ENCODE results near the gene ST3GAL4. TPM values are rescaled to one million over a fixed set of nuclear protein-coding genes. Genes with fewer than 3 reads are reported as not detected.
A peak's percentile ranks its signal among the peaks of the same experiment; 100 is the strongest.

The ST3GAL4 gene
- total and polyA plus RNA-seq, 9 of the 15 experiments (the other 6 are each of a cell fraction or from before 2014, with no cell fraction given) = 0.27 to 22.9 (median 10.5) TPM

DNA sequence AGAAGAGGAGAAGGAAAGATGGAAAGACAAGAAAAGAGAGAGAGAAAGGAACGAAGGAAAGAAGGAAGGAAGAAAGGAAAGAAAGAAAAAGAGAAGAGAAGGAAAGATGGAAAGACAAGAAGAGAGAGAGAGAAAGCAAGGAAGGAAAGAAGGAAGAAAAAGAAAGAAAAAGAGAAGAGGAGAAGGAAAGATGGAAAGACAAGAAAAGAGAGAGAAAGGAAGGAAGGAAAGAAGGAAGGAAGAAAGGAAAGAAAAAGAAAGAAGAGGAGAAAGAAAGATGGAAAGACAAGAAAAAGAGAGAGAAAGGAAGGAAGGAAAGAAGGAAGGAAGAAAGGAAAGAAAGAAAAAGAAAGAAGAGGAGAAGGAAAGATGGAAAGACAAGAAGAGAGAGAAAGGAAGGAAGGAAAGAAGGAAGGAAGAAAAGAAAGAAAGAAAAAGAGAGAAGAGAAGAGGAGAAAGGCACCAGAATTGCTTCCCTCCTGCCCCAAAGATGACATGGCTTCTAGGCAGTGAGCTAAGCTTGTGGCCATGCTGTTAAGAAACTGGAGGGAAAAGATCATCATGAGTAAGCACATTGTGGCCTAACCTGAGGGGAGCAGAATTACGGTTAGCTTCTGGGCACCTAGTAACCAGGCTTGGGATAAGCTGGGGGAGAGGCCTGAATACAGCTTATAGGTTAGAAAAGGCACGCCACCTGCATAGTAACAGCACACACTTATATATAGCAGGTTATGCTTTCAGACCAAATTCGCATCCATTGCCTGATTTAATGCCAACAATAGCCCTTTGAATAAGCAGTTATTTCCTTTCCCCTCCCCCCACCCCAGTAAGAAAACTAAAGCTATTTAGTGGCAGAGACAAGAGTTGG is 2.3 kb upstream of the ST3GAL4 start (continued):
- TF ChIP-seq, protein P1, sequence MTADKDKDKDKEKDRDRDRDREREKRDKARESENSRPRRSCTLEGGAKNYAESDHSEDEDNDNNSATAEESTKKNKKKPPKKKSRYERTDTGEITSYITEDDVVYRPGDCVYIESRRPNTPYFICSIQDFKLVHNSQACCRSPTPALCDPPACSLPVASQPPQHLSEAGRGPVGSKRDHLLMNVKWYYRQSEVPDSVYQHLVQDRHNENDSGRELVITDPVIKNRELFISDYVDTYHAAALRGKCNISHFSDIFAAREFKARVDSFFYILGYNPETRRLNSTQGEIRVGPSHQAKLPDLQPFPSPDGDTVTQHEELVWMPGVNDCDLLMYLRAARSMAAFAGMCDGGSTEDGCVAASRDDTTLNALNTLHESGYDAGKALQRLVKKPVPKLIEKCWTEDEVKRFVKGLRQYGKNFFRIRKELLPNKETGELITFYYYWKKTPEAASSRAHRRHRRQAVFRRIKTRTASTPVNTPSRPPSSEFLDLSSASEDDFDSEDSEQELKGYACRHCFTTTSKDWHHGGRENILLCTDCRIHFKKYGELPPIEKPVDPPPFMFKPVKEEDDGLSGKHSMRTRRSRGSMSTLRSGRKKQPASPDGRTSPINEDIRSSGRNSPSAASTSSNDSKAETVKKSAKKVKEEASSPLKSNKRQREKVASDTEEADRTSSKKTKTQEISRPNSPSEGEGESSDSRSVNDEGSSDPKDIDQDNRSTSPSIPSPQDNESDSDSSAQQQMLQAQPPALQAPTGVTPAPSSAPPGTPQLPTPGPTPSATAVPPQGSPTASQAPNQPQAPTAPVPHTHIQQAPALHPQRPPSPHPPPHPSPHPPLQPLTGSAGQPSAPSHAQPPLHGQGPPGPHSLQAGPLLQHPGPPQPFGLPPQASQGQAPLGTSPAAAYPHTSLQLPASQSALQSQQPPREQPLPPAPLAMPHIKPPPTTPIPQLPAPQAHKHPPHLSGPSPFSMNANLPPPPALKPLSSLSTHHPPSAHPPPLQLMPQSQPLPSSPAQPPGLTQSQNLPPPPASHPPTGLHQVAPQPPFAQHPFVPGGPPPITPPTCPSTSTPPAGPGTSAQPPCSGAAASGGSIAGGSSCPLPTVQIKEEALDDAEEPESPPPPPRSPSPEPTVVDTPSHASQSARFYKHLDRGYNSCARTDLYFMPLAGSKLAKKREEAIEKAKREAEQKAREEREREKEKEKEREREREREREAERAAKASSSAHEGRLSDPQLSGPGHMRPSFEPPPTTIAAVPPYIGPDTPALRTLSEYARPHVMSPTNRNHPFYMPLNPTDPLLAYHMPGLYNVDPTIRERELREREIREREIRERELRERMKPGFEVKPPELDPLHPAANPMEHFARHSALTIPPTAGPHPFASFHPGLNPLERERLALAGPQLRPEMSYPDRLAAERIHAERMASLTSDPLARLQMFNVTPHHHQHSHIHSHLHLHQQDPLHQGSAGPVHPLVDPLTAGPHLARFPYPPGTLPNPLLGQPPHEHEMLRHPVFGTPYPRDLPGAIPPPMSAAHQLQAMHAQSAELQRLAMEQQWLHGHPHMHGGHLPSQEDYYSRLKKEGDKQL (CRISPR knock-in tag; IDR thresholded peaks at IDR 0.05; ENCODE audit: borderline replicate concordance) = no peak
- TF ChIP-seq MCM5 (IDR thresholded peaks at IDR 0.05; ENCODE audit: low read depth) (no peak), NFIC (IDR thresholded peaks at IDR 0.05) (peak; percentile 5; the same call in 1 of the 2 replicates), NFIX (CRISPR knock-in tag; IDR thresholded peaks at IDR 0.05; ENCODE audit: low read depth) (no peak), HDGF (IDR thresholded peaks at IDR 0.05) (peak; percentile 80), CSDE1 (IDR thresholded peaks at IDR 0.05) (peak in 1 of 2 experiments; percentile 90; a peak in 2 of 4 replicates), FOS (IDR thresholded peaks at IDR 0.05; ENCODE audit: extremely low read depth, insufficient read length) (no peak), ZNF431 (CRISPR knock-in tag; IDR thresholded peaks at IDR 0.05) (no peak), RBM39 (optimal IDR thresholded peaks at IDR 0.05; ENCODE audit: low read depth, low read length) (peak; percentile 97), TAF1 (IDR thresholded peaks at IDR 0.05; ENCODE audit: control insufficient read depth, extremely low read depth, insufficient read depth, low read length, severe bottlenecking) (peak; percentile 47), SNIP1 (IDR thresholded peaks at IDR 0.05; ENCODE audit: low read depth) (peak; percentile 16; the same call in 1 of the 2 replicates), NFE2L1 (tag; IDR thresholded peaks at IDR 0.05; ENCODE audit: borderline replicate concordance, low read depth) (peak; percentile 67), BHLHE40 (IDR thresholded peaks at IDR 0.05; ENCODE audit: low read length) (no peak), SMAD1 (IDR thresholded peaks at IDR 0.05; ENCODE audit: low read depth, low read length, partially characterized antibody) (no peak), ZNF24 (IDR thresholded peaks at IDR 0.05) (peak; percentile 19; the same call in 1 of the 2 replicates), TOE1 (IDR thresholded peaks at IDR 0.05; ENCODE audit: borderline replicate concordance) (0 out of 2 replicates have a peak, but pooled peaks have one; percentile 65), TOE1 (CRISPR knock-in tag; IDR thresholded peaks at IDR 0.05; ENCODE audit: borderline replicate concordance, low read depth) (no peak), BACH1 (tag; IDR thresholded peaks at IDR 0.05) (peak; percentile 89), ARHGAP35 (IDR thresholded peaks at IDR 0.05; ENCODE audit: partially characterized antibody) (peak; percentile 73), ZC3H8 (IDR thresholded peaks at IDR 0.05) (peak; percentile 88), U2AF1 (optimal IDR thresholded peaks at IDR 0.05; ENCODE audit: low read depth, low read length) (no peak)
- TF ChIP-seq, protein P2, sequence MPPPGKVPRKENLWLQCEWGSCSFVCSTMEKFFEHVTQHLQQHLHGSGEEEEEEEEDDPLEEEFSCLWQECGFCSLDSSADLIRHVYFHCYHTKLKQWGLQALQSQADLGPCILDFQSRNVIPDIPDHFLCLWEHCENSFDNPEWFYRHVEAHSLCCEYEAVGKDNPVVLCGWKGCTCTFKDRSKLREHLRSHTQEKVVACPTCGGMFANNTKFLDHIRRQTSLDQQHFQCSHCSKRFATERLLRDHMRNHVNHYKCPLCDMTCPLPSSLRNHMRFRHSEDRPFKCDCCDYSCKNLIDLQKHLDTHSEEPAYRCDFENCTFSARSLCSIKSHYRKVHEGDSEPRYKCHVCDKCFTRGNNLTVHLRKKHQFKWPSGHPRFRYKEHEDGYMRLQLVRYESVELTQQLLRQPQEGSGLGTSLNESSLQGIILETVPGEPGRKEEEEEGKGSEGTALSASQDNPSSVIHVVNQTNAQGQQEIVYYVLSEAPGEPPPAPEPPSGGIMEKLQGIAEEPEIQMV (tag; conservative IDR thresholded peaks at IDR 0.05; ENCODE audit: low read depth) = peak; percentile 65; the same call in 1 of the 2 replicates

All from K562 (cell line).